Activated naive CD4-positive, alpha-beta T cell treated with anti-CD3 and anti-CD28 coated beads, Interleukin-2, amount 50 U/mL, for 24 hours (primary cell): Measurements from ENCODE around the gene LIPI.
"Not testable (repeated sequence)": the region's sequence is repeated elsewhere in the genome, so short reads cannot be mapped to it uniquely, and the experiment has no call there.

Experiments
- H3K27ac Mint-ChIP-seq: one replicate; pipeline ENCODE4 v1.8.0; 2021; ENCODE audit warnings: mild to moderate bottlenecking, mixed read lengths
- H3K27me3 Mint-ChIP-seq: one replicate; pipeline ENCODE4 v1.8.0; 2021; ENCODE audit warnings: mixed read lengths
- H3K36me3 Mint-ChIP-seq: one replicate; pipeline ENCODE4 v1.8.0; 2021; ENCODE audit warnings: mixed read lengths
- H3K4me1 Mint-ChIP-seq: one replicate; pipeline ENCODE4 v1.8.0; 2021; ENCODE audit warnings: mixed read lengths
- H3K4me3 Mint-ChIP-seq: one replicate; pipeline ENCODE4 v1.8.0; 2021; ENCODE audit warnings: mild to moderate bottlenecking, mixed read lengths
- H3K9me3 Mint-ChIP-seq: one replicate; pipeline ENCODE4 v1.8.0; 2021; ENCODE audit warnings: mixed read lengths

LIPI gene

GRCh38 chr21:14092834-14093560, 117.8 kb downstream of the LIPI start:
- Mint-ChIP-seq H3K4me3 (no peak overlapping the region), H3K27me3 (no peaks in the 10 kb centered on the region), H3K36me3 (peaks cover 8% of the 10 kb centered on the region), H3K27ac (no peak overlapping the region), H3K4me1 (no peaks in the 10 kb centered on the region), H3K9me3 (no peaks in the 10 kb centered on the region)

- H3K27ac Mint-ChIP-seq, H3K9me3 Mint-ChIP-seq: not testable (repeated sequence)
Observed at GRCh38 chr21:14090184-14090583, 120.6 kb downstream of the LIPI start.

GRCh38 chr21:14088391-14088790, 122.4 kb downstream of the LIPI start:
- Mint-ChIP-seq H3K36me3 (peaks cover 7% of the 10 kb centered on the region), H3K4me1 (no peaks in the 10 kb centered on the region), H3K4me3 (no peak overlapping the region), H3K27me3 (no peaks in the 10 kb centered on the region), H3K9me3 (no peaks in the 10 kb centered on the region), H3K27ac (no peak overlapping the region)

More at GRCh38 chr21:14090184-14090583, 120.6 kb downstream of the LIPI start:
- H3K27me3 Mint-ChIP-seq, H3K36me3 Mint-ChIP-seq, H3K4me3 Mint-ChIP-seq, H3K4me1 Mint-ChIP-seq: not testable (repeated sequence)

GRCh38 chr21:14086553-14086952, 124.2 kb downstream of the LIPI start:
- Mint-ChIP-seq H3K4me1 (no peaks in the 10 kb centered on the region), H3K4me3 (no peak overlapping the region), H3K27ac (no peak overlapping the region), H3K27me3 (no peaks in the 10 kb centered on the region), H3K9me3 (no peaks in the 10 kb centered on the region), H3K36me3 (peaks cover 7% of the 10 kb centered on the region)

- Mint-ChIP-seq H3K4me1 (no peaks in the 10 kb centered on the region), H3K4me3 (no peak overlapping the region), H3K36me3 (peaks cover 2% of the 10 kb centered on the region), H3K9me3 (peaks cover 5% of the 10 kb centered on the region), H3K27ac (no peak overlapping the region), H3K27me3 (no peaks in the 10 kb centered on the region)
Observed at GRCh38 chr21:14084701-14085100, 126.1 kb downstream of the LIPI start.

GRCh38 chr21:14084068-14084501, 126.7 kb downstream of the LIPI start:
- Mint-ChIP-seq H3K27me3 (no peaks in the 10 kb centered on the region), H3K27ac (no peak overlapping the region), H3K4me1 (no peaks in the 10 kb centered on the region), H3K36me3 (peaks cover 2% of the 10 kb centered on the region), H3K9me3 (peaks cover 5% of the 10 kb centered on the region), H3K4me3 (no peak overlapping the region)

GRCh38 chr21:14080764-14081096, 130.0 kb downstream of the LIPI start:
- no peak overlapping the region for H3K4me3 Mint-ChIP-seq
- H3K36me3 Mint-ChIP-seq: no peaks in the 10 kb centered on the region
- no peaks in the 10 kb centered on the region for H3K4me1 Mint-ChIP-seq
- no peak overlapping the region for H3K27ac Mint-ChIP-seq
- peaks cover 10% of the 10 kb centered on the region for H3K9me3 Mint-ChIP-seq
- no peaks in the 10 kb centered on the region for H3K27me3 Mint-ChIP-seq

- no peak overlapping the region for H3K27ac Mint-ChIP-seq
- peaks cover 10% of the 10 kb centered on the region for H3K9me3 Mint-ChIP-seq
- H3K36me3 Mint-ChIP-seq: no peaks in the 10 kb centered on the region
- no peaks in the 10 kb centered on the region for H3K4me1 Mint-ChIP-seq
- no peaks in the 10 kb centered on the region for H3K27me3 Mint-ChIP-seq
- H3K4me3 Mint-ChIP-seq: no peak overlapping the region
Observed at GRCh38 chr21:14080040-14080763, 130.6 kb downstream of the LIPI start.

GRCh38 chr21:14078746-14079375, 131.9 kb downstream of the LIPI start:
- Mint-ChIP-seq H3K4me1 (no peaks in the 10 kb centered on the region), H3K27ac (no peak overlapping the region), H3K27me3 (no peaks in the 10 kb centered on the region), H3K36me3 (no peaks in the 10 kb centered on the region), H3K4me3 (no peak overlapping the region), H3K9me3 (peaks cover 10% of the 10 kb centered on the region)

- Mint-ChIP-seq H3K9me3 (peaks cover 10% of the 10 kb centered on the region), H3K27me3 (no peaks in the 10 kb centered on the region), H3K4me3 (no peak overlapping the region), H3K4me1 (no peaks in the 10 kb centered on the region), H3K27ac (no peak overlapping the region), H3K36me3 (no peaks in the 10 kb centered on the region)
Observed at GRCh38 chr21:14076143-14076806, 134.5 kb downstream of the LIPI start.

- Mint-ChIP-seq H3K4me1 (no peaks in the 10 kb centered on the region), H3K9me3 (peaks cover 8% of the 10 kb centered on the region), H3K36me3 (no peaks in the 10 kb centered on the region), H3K4me3 (no peak overlapping the region), H3K27ac (no peak overlapping the region), H3K27me3 (no peaks in the 10 kb centered on the region)
Observed at GRCh38 chr21:14075346-14076142, 135.2 kb downstream of the LIPI start.

GRCh38 chr21:14074177-14074576, 136.6 kb downstream of the LIPI start:
- no peak overlapping the region for H3K27ac Mint-ChIP-seq
- H3K4me3 Mint-ChIP-seq: no peak overlapping the region
- no peaks in the 10 kb centered on the region for H3K36me3 Mint-ChIP-seq
- no peaks in the 10 kb centered on the region for H3K27me3 Mint-ChIP-seq
- H3K9me3 Mint-ChIP-seq: peaks cover 6% of the 10 kb centered on the region
- no peaks in the 10 kb centered on the region for H3K4me1 Mint-ChIP-seq

GRCh38 chr21:14073615-14074014, 137.1 kb downstream of the LIPI start:
- Mint-ChIP-seq H3K36me3 (no peaks in the 10 kb centered on the region), H3K27me3 (no peaks in the 10 kb centered on the region), H3K4me1 (no peaks in the 10 kb centered on the region), H3K4me3 (no peak overlapping the region), H3K27ac (no peak overlapping the region), H3K9me3 (peaks cover 6% of the 10 kb centered on the region)

- Mint-ChIP-seq H3K36me3 (no peaks in the 10 kb centered on the region), H3K27ac (no peak overlapping the region), H3K27me3 (no peaks in the 10 kb centered on the region), H3K4me1 (no peaks in the 10 kb centered on the region), H3K4me3 (no peak overlapping the region), H3K9me3 (peaks cover 4% of the 10 kb centered on the region)
Observed at GRCh38 chr21:14072761-14073535, 137.8 kb downstream of the LIPI start.
